Keratinocyte (primary cell): ENCODE data around the gene TENM4. TPM values are rescaled to one million over a fixed set of nuclear protein-coding genes. Genes with fewer than 3 reads are reported as not detected.

Experiments used
- DNase-seq: peaks from one replicate; pipeline ENCODE4 v3.0.0-alpha.2; 2011; ENCODE audit warnings: low read depth, missing footprints, low spot score
- FAIRE-seq: peaks from 2 replicates; lab custom pipeline; 2011; peaks lifted over from hg19 to GRCh38; lab: Jason Lieb, UNC
- H2AFZ ChIP-seq: 2 replicates; pipeline ENCODE4 v1.6.0; 2012; ENCODE audit warnings: low read length, control low read depth, inconsistent platforms; ENCODE audit not compliant: control insufficient read depth
- H3K27ac ChIP-seq: 2 replicates; pipeline ENCODE4 v1.5.1; 2011; ENCODE audit warnings: low read length; ENCODE audit not compliant: control insufficient read depth, insufficient read depth
- H3K27me3 ChIP-seq: 3 replicates; pipeline ENCODE4 v1.6.0; 2011; ENCODE audit warnings: low read length; ENCODE audit not compliant: control insufficient read depth, insufficient read depth; ENCODE audit errors: extremely low read depth
- H3K36me3 ChIP-seq, 2 experiments: 2 replicates in 1 of 2; 3 replicates in 1 of 2; pipeline ENCODE4 v1.5.1; 2011; ENCODE audit warnings: low read length in 2 of 2, mild to moderate bottlenecking in 1 of 2; ENCODE audit not compliant: control insufficient read depth in 2 of 2, insufficient read depth in 2 of 2; ENCODE audit errors: extremely low read depth in 1 of 2
- H3K4me1 ChIP-seq: 3 replicates; pipeline ENCODE4 v1.5.1; 2011; ENCODE audit warnings: low read length; ENCODE audit not compliant: control insufficient read depth, insufficient read depth; ENCODE audit errors: extremely low read depth
- H3K4me2 ChIP-seq: 3 replicates; pipeline ENCODE4 v1.6.0; 2011; ENCODE audit warnings: low read depth, low read length; ENCODE audit not compliant: control insufficient read depth, insufficient read depth; ENCODE audit errors: extremely low read depth
- H3K4me3 ChIP-seq, 3 experiments: fragments of 200-600 bp in 1 of 3; sonication (generic) in 1 of 3; 2 replicates in 2 of 3; 3 replicates in 1 of 3; pipeline ENCODE4 v1.5.1; 2011 to 2016; ENCODE audit warnings: low read length in 3 of 3, mild to moderate bottlenecking in 3 of 3, control low read depth in 2 of 3, inconsistent platforms in 1 of 3, low read depth in 1 of 3, mixed read lengths in 1 of 3, mixed run types in 1 of 3, moderate library complexity in 1 of 3; ENCODE audit not compliant: control insufficient read depth in 2 of 3, insufficient read depth in 2 of 3; ENCODE audit errors: extremely low read depth in 1 of 3
- H3K79me2 ChIP-seq: 2 replicates; pipeline ENCODE4 v1.6.0; 2012; ENCODE audit warnings: low read length; ENCODE audit not compliant: control insufficient read depth, insufficient read depth
- H3K9ac ChIP-seq: 3 replicates; pipeline ENCODE4 v1.6.0; 2011; ENCODE audit warnings: low read length; ENCODE audit not compliant: control insufficient read depth, insufficient read depth; ENCODE audit errors: extremely low read depth
- H3K9me1 ChIP-seq: 3 replicates; pipeline ENCODE4 v1.6.0; 2011; ENCODE audit warnings: low read length; ENCODE audit not compliant: control insufficient read depth, insufficient read depth; ENCODE audit errors: extremely low read depth
- H3K9me3 ChIP-seq: 2 replicates; pipeline ENCODE4 v1.5.1; 2012; ENCODE audit warnings: low read depth, low read length; ENCODE audit not compliant: control insufficient read depth
- H4K20me1 ChIP-seq: 3 replicates; pipeline ENCODE4 v1.6.0; 2011; ENCODE audit warnings: low read length; ENCODE audit not compliant: control insufficient read depth, insufficient read depth; ENCODE audit errors: extremely low read depth
- CTCF ChIP-seq, 3 experiments: IDR thresholded peaks in 1 of 3; conservative IDR thresholded peaks in 1 of 3; optimal IDR thresholded peaks in 1 of 3; 2 replicates in 2 of 3; 3 replicates in 1 of 3; pipeline versions ENCODE3 to v1.5.1; 2011; ENCODE audit warnings: low read length in 3 of 3, mild to moderate bottlenecking in 3 of 3, moderate library complexity in 2 of 3, control low read depth in 1 of 3, inconsistent platforms in 1 of 3; ENCODE audit not compliant: insufficient read depth in 2 of 3; ENCODE audit errors: extremely low read depth in 1 of 3
- EZH2 ChIP-seq: IDR thresholded peaks from one replicate; pipeline ENCODE4 v1.6.1; 2012; ENCODE audit warnings: inconsistent platforms, mild to moderate bottlenecking, low read length, moderate library complexity
- dilution Hi-C: fragments of 300-500 bp; cut with MboI; formaldehyde crosslinking; loops from one replicate; pipeline ENCODE4 v1.7.0; 2020; ENCODE audit warnings: low sequenced_read_pairs; ENCODE audit not compliant: extremely low pct_ligation_motif_present
- polyA plus RNA-seq, 5 experiments: library from polyadenylated mRNA; depleted of rRNA in 3 of 5; stranded (reverse) in 3 of 5; stranded (forward) in 1 of 5; unstranded in 1 of 5; fragments of >200 nt; gene quantifications; 1 replicate in 1 of 5; 2 replicates in 3 of 5; 3 replicates in 1 of 5; pipeline versions ENCODE4 v1.2.1 to v1.2.3, GENCODE V29; 2011 to 2012; ENCODE audit warnings: missing spikeins in 2 of 5, low read depth in 1 of 5, low replicate concordance in 1 of 5

The TENM4 gene
- polyA plus RNA-seq, 1 donor (not counting 4 experiments of a cell fraction or from before 2014, with no cell fraction given), result 3.5 TPM

DNA sequence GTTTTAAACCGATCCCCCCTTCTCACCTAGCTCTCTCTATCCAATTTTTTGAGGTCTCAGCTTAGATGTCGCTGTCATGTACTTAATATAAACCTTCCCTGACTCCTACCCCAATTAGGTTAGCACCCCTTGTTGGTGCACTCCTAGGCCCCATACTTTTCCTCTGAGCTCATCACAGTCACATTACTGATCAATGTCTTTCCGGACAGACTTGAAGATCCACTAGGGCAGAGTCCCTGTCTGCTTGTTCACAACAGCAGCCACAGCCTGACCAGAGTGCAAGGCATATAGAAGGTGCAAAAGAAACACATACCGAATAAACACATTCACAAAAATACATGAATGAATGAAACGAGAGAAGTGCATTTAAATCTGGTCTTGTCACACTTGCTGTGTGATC is 605.2 kb downstream of the TENM4 start:
- no peak overlapping the region for H3K4me3 ChIP-seq
- H3K4me1 ChIP-seq, result no peaks in the 10 kb centered on the region
- FAIRE-seq, result no peak
- dilution Hi-C loops, result no loop called here
- no peak overlapping the region for H3K27ac ChIP-seq
- no peaks in the 10 kb centered on the region for H3K9me1 ChIP-seq
- H3K9ac ChIP-seq, result no peak overlapping the region
- H3K27me3 ChIP-seq, result no peaks in the 10 kb centered on the region
- H3K9me3 ChIP-seq, result no peaks in the 10 kb centered on the region
- H4K20me1 ChIP-seq, result no peaks in the 10 kb centered on the region
- H2AFZ ChIP-seq, result no peak overlapping the region
- no peaks in the 10 kb centered on the region for H3K36me3 ChIP-seq
- no peak for DNase-seq
- no peaks in the 10 kb centered on the region for H3K79me2 ChIP-seq
- no peak overlapping the region for H3K4me2 ChIP-seq
- no peak for TF ChIP-seq EZH2
- no peak for TF ChIP-seq CTCF (optimal IDR thresholded peaks at IDR 0.05 in 1 of 3, IDR thresholded peaks at IDR 0.05 in 1 of 3, conservative IDR thresholded peaks at IDR 0.05 in 1 of 3; ENCODE audit: extremely low read depth in 1 of 3, insufficient read depth in 2 of 3, low read length in 3 of 3)

GRCh38 chr11:78834886-78835285 is 605.9 kb downstream of the TENM4 start:
- no peaks in the 10 kb centered on the region for H3K27me3 ChIP-seq
- TF ChIP-seq CTCF (optimal IDR thresholded peaks at IDR 0.05 in 1 of 3, IDR thresholded peaks at IDR 0.05 in 1 of 3, conservative IDR thresholded peaks at IDR 0.05 in 1 of 3; ENCODE audit: extremely low read depth in 1 of 3, insufficient read depth in 2 of 3, low read length in 3 of 3), result no peak
- no peak for TF ChIP-seq EZH2
- H3K4me3 ChIP-seq, result no peak overlapping the region
- H3K36me3 ChIP-seq, result no peaks in the 10 kb centered on the region
- H3K4me2 ChIP-seq, result no peak overlapping the region
- FAIRE-seq (no peak), DNase-seq (no peak)
- H3K27ac ChIP-seq, result no peak overlapping the region
- dilution Hi-C loops, result no loop called here
- no peaks in the 10 kb centered on the region for H4K20me1 ChIP-seq
- H3K9me3 ChIP-seq, result no peaks in the 10 kb centered on the region
- H3K79me2 ChIP-seq, result no peaks in the 10 kb centered on the region
- no peak overlapping the region for H2AFZ ChIP-seq
- H3K9me1 ChIP-seq, result no peaks in the 10 kb centered on the region
- no peaks in the 10 kb centered on the region for H3K4me1 ChIP-seq
- H3K9ac ChIP-seq, result no peak overlapping the region
